ENCODE measurements around the gene RERE. TPM values are rescaled to one million over a fixed set of nuclear protein-coding genes. Genes with fewer than 3 reads are reported as not detected.

The RERE gene
- total RNA-seq, 1 donor from 2014 or later: 139 TPM

GRCh38 chr1:8671306-8671917, 146.0 kb downstream of the RERE start:
- H3K27ac Mint-ChIP-seq: peak overlapping the region; percentile 19
- DNase-seq (ENCODE audit: low spot score): no peak
- peaks cover 37% of the 10 kb centered on the region for H3K36me3 Mint-ChIP-seq (ENCODE audit: low read depth)
- H3K4me3 Mint-ChIP-seq (ENCODE audit: low read depth): no peak overlapping the region
- no peaks in the 10 kb centered on the region for H3K9me3 Mint-ChIP-seq
- peaks cover 71% of the 10 kb centered on the region for H3K4me1 Mint-ChIP-seq (ENCODE audit: low read depth)
- intact Hi-C loops (cut with micrococcal nuclease): loop anchor here (5.0 kb wide), 1 partner anchor 51 kb away; no protein-coding TSS in a partner anchor
- no peaks in the 10 kb centered on the region for H3K27me3 Mint-ChIP-seq (ENCODE audit: low read depth)

- Mint-ChIP-seq H3K4me1 (ENCODE audit: low read depth) (peaks cover 66% of the 10 kb centered on the region), H3K27ac (peak overlapping the region; percentile 53), H3K9me3 (no peaks in the 10 kb centered on the region), H3K36me3 (ENCODE audit: low read depth) (peaks cover 31% of the 10 kb centered on the region), H3K4me3 (ENCODE audit: low read depth) (no peak overlapping the region), H3K27me3 (ENCODE audit: low read depth) (no peaks in the 10 kb centered on the region)
- intact Hi-C loops (cut with micrococcal nuclease): loop anchor here (5.0 kb wide), 1 partner anchor 52 kb away; no protein-coding TSS in a partner anchor
- DNase-seq (ENCODE audit: low spot score): no peak
Observed at GRCh38 chr1:8670371-8670818, 147.0 kb downstream of the RERE start.

GRCh38 chr1:8669606-8670335, 147.7 kb downstream of the RERE start:
- no peak overlapping the region for H3K4me3 Mint-ChIP-seq (ENCODE audit: low read depth)
- intact Hi-C loops (cut with micrococcal nuclease): loop anchor here (5.0 kb wide), 2 partner anchors 33 to 53 kb away; no protein-coding TSS in a partner anchor
- no peak for DNase-seq (ENCODE audit: low spot score)
- peak overlapping the region; percentile 53 for H3K27ac Mint-ChIP-seq
- H3K4me1 Mint-ChIP-seq (ENCODE audit: low read depth): peaks cover 61% of the 10 kb centered on the region
- no peaks in the 10 kb centered on the region for H3K9me3 Mint-ChIP-seq
- no peaks in the 10 kb centered on the region for H3K27me3 Mint-ChIP-seq (ENCODE audit: low read depth)
- H3K36me3 Mint-ChIP-seq (ENCODE audit: low read depth): peaks cover 27% of the 10 kb centered on the region

GRCh38 chr1:8667869-8668594, 149.4 kb downstream of the RERE start:
- Mint-ChIP-seq H3K36me3 (ENCODE audit: low read depth) (peaks cover 21% of the 10 kb centered on the region), H3K4me1 (ENCODE audit: low read depth) (peaks cover 50% of the 10 kb centered on the region), H3K9me3 (no peaks in the 10 kb centered on the region), H3K27me3 (ENCODE audit: low read depth) (no peaks in the 10 kb centered on the region), H3K4me3 (ENCODE audit: low read depth) (no peak overlapping the region), H3K27ac (no peak overlapping the region)
- DNase-seq (ENCODE audit: low spot score): no peak
- intact Hi-C loops (cut with micrococcal nuclease): loop anchor here (2.0 to 5.0 kb wide), 2 partner anchors 19 to 34 kb away; no protein-coding TSS in a partner anchor

GRCh38 chr1:8666389-8667167, 150.9 kb downstream of the RERE start:
- no peak for DNase-seq (ENCODE audit: low spot score)
- no peak overlapping the region for H3K4me3 Mint-ChIP-seq (ENCODE audit: low read depth)
- peaks cover 17% of the 10 kb centered on the region for H3K36me3 Mint-ChIP-seq (ENCODE audit: low read depth)
- intact Hi-C loops (cut with micrococcal nuclease): loop anchor here (2.0 to 5.0 kb wide), 2 partner anchors 18 to 36 kb away; no protein-coding TSS in a partner anchor
- no peaks in the 10 kb centered on the region for H3K27me3 Mint-ChIP-seq (ENCODE audit: low read depth)
- peaks cover 42% of the 10 kb centered on the region for H3K4me1 Mint-ChIP-seq (ENCODE audit: low read depth)
- H3K9me3 Mint-ChIP-seq: no peaks in the 10 kb centered on the region
- H3K27ac Mint-ChIP-seq: peak overlapping the region; percentile 26

- no peak for DNase-seq (ENCODE audit: low spot score)
- peaks cover 34% of the 10 kb centered on the region for H3K4me1 Mint-ChIP-seq (ENCODE audit: low read depth)
- H3K9me3 Mint-ChIP-seq: no peaks in the 10 kb centered on the region
- intact Hi-C loops (cut with micrococcal nuclease): loop anchor here (2.0 to 5.0 kb wide), 3 partner anchors 13 to 36 kb away; no protein-coding TSS in a partner anchor
- H3K27ac Mint-ChIP-seq: peak overlapping the region; percentile 12
- no peaks in the 10 kb centered on the region for H3K27me3 Mint-ChIP-seq (ENCODE audit: low read depth)
- peaks cover 9% of the 10 kb centered on the region for H3K36me3 Mint-ChIP-seq (ENCODE audit: low read depth)
- no peak overlapping the region for H3K4me3 Mint-ChIP-seq (ENCODE audit: low read depth)
Observed at GRCh38 chr1:8665833-8666232, 151.6 kb downstream of the RERE start.

- Mint-ChIP-seq H3K27me3 (ENCODE audit: low read depth) (no peaks in the 10 kb centered on the region), H3K36me3 (ENCODE audit: low read depth) (peaks cover 4% of the 10 kb centered on the region), H3K9me3 (no peaks in the 10 kb centered on the region), H3K4me1 (ENCODE audit: low read depth) (peaks cover 25% of the 10 kb centered on the region), H3K27ac (no peak overlapping the region), H3K4me3 (ENCODE audit: low read depth) (no peak overlapping the region)
- intact Hi-C loops (cut with micrococcal nuclease): loop anchor here (2.0 to 5.0 kb wide), 2 partner anchors 14 to 37 kb away; no protein-coding TSS in a partner anchor
- DNase-seq (ENCODE audit: low spot score): no peak
Observed at GRCh38 chr1:8664887-8665286, 152.6 kb downstream of the RERE start.

- H3K4me1 Mint-ChIP-seq (ENCODE audit: low read depth): peaks cover 21% of the 10 kb centered on the region
- peaks cover 4% of the 10 kb centered on the region for H3K36me3 Mint-ChIP-seq (ENCODE audit: low read depth)
- H3K27me3 Mint-ChIP-seq (ENCODE audit: low read depth): no peaks in the 10 kb centered on the region
- no peak overlapping the region for H3K27ac Mint-ChIP-seq
- intact Hi-C loops (cut with micrococcal nuclease): loop anchor here (2.0 kb wide), 1 partner anchor 15 kb away; no protein-coding TSS in a partner anchor
- no peaks in the 10 kb centered on the region for H3K9me3 Mint-ChIP-seq
- no peak overlapping the region for H3K4me3 Mint-ChIP-seq (ENCODE audit: low read depth)
- DNase-seq (ENCODE audit: low spot score): no peak
Observed at GRCh38 chr1:8663915-8664329, 153.5 kb downstream of the RERE start.

GRCh38 chr1:8663090-8663802, 154.2 kb downstream of the RERE start:
- H3K9me3 Mint-ChIP-seq: no peaks in the 10 kb centered on the region

GRCh38 chr1:8662380-8663072, 154.9 kb downstream of the RERE start:
- peaks cover 9% of the 10 kb centered on the region for H3K36me3 Mint-ChIP-seq (ENCODE audit: low read depth)

More at GRCh38 chr1:8663090-8663802, 154.2 kb downstream of the RERE start:
- no peaks in the 10 kb centered on the region for H3K27me3 Mint-ChIP-seq (ENCODE audit: low read depth)
- H3K27ac Mint-ChIP-seq: no peak overlapping the region
- DNase-seq (ENCODE audit: low spot score): no peak
- peaks cover 17% of the 10 kb centered on the region for H3K4me1 Mint-ChIP-seq (ENCODE audit: low read depth)
- H3K36me3 Mint-ChIP-seq (ENCODE audit: low read depth): peaks cover 4% of the 10 kb centered on the region
- intact Hi-C loops (cut with micrococcal nuclease): no loop called here
- H3K4me3 Mint-ChIP-seq (ENCODE audit: low read depth): no peak overlapping the region

More at GRCh38 chr1:8662380-8663072, 154.9 kb downstream of the RERE start:
- H3K27ac Mint-ChIP-seq: no peak overlapping the region
- peaks cover 12% of the 10 kb centered on the region for H3K4me1 Mint-ChIP-seq (ENCODE audit: low read depth)
- intact Hi-C loops (cut with micrococcal nuclease): no loop called here
- no peaks in the 10 kb centered on the region for H3K27me3 Mint-ChIP-seq (ENCODE audit: low read depth)
- no peak overlapping the region for H3K4me3 Mint-ChIP-seq (ENCODE audit: low read depth)
- DNase-seq (ENCODE audit: low spot score): no peak
- no peaks in the 10 kb centered on the region for H3K9me3 Mint-ChIP-seq

Measured in activated T-helper 2 cell treated with anti-CD3 and anti-CD28 coated beads, Interferon-gamma antibody, Interleukin-2, Interleukin-4, amounts not matched to agents 10 μg/mL and 5 μg/mL and 100 μg/mL, durations not matched to agents 14 hours and 24 hours and 36 hours (primary cell).